Cardiac fibroblast (primary cell): ENCODE results near the gene ROBO4.

Source experiments
- DNase-seq, 2 donors: peaks; one replicate each; pipeline versions ENCODE4 v3.0.0 to v3.0.0-alpha.2; 2010; ENCODE audit warnings: low read depth in 2 of 2
- H3K4me3 ChIP-seq, 2 donors: replicated peaks in 1 of 2; 1 replicate in 1 of 2; 2 replicates in 1 of 2; pipeline ENCODE4 v1.5.1; 2011; ENCODE audit warnings: low read depth in 2 of 2, low read length in 2 of 2, mild to moderate bottlenecking in 2 of 2, moderate library complexity in 1 of 2
- TF ChIP-seq, protein P1 (sequence below): IDR thresholded peaks from one replicate; pipeline ENCODE4 v1.5.1; 2011; ENCODE audit warnings: low read depth, mild to moderate bottlenecking, low read length, inconsistent platforms

ROBO4 gene

DNA sequence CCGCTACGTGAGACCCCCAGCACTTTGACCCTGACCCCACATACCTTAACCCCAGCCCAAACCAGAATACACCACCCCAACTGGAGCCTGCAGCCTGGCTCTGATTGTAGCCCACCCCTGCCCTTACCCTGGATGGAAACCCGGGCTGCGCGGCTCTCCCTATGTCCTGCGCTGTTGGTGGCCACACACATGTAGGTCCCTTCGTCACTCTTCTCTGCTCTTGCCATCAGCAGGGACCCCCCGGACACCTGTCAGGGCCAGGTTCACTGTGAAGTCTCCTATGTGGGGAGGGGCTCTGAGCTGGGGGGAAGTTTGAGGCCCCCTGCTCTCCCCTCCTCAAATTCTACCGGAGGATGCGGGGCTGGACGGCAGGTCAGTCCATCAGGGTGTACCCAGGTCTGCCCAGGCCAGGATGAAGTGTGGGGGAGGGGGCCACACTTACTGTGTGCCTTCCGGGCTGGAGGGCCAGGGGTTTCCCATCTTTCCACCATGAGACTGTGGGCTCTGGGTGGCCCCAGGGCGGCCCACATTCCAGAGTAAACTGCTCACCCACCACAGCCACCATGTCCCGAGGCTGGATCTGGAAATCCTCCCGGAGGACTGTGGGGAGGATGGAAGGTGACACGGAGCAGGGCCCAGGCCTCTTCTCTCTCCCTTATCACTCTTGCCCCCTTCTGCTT, 1.5 kb downstream of the ROBO4 start:
- H3K4me3 ChIP-seq: no peak overlapping the region
- DNase-seq: no peak
- TF ChIP-seq, protein P1, sequence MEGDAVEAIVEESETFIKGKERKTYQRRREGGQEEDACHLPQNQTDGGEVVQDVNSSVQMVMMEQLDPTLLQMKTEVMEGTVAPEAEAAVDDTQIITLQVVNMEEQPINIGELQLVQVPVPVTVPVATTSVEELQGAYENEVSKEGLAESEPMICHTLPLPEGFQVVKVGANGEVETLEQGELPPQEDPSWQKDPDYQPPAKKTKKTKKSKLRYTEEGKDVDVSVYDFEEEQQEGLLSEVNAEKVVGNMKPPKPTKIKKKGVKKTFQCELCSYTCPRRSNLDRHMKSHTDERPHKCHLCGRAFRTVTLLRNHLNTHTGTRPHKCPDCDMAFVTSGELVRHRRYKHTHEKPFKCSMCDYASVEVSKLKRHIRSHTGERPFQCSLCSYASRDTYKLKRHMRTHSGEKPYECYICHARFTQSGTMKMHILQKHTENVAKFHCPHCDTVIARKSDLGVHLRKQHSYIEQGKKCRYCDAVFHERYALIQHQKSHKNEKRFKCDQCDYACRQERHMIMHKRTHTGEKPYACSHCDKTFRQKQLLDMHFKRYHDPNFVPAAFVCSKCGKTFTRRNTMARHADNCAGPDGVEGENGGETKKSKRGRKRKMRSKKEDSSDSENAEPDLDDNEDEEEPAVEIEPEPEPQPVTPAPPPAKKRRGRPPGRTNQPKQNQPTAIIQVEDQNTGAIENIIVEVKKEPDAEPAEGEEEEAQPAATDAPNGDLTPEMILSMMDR: no peak

DNA sequence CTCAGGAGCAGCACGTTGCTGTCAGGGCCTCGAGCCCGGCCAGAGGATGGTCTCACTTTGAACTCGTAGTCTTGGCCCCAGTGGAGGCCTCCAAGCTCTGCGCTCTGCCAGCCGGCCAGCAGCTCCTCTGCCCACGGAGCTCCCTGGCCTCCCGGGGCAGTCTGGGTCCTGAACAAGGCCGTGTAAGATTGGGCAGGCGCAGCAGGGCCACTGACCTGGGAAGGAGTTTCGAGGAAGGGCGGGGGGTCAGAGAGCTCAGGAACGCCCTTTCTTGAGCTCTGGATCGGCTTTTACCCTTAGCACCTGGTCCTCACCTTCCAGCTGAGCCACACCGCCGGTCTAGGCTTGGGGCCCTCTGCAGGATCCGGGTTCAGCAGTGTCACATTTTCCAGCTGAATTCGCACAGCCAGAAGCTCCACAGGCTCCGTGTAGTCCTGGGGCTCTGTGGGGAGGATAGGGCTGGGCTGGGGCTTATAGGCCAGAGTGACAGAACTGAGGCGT, 2.1 kb downstream of the ROBO4 start:
- no peak for DNase-seq
- TF ChIP-seq, protein P1: no peak
- no peak overlapping the region for H3K4me3 ChIP-seq

DNA sequence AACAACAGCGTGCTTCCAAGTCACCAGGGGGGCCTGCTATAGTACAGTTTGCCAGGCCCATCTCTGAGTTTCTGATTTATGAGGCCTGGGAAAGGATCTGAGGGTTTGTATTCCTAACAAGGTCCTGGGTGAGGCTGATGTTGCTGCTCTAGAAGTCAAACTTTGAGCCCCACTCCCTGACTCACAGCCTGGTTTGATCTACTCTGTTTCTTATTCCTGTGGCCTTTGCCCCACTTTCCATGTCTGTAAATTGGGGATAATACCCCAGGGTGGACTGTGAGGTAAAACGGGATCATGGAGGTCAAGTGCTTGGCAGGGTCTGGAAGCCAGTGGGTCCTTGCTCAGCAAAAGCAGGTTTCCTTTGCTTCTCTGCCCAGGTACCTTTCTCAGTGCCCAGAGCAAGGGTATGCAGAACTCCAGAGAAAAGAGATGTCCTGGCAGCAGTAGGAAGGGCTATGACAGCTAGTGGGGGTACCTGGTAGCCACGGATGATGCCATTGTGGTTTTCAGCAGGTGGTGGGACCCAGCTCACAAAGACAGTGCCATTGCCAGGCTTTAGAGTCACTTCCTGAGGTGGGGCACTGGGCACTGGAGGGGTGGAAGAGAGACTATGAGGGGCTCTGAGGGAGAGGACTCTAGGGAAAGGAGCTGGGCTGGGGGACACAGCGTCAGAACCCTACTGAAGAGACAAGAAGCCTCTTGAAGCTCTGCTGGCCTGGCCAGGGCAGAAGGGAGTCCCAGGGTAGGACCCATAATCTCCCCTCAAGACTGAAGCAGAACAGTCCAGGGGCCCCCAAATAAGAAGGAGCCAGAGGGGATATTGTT, 2.8 kb downstream of the ROBO4 start:
- no peak overlapping the region for H3K4me3 ChIP-seq
- TF ChIP-seq, protein P1: no peak
- no peak for DNase-seq

DNA sequence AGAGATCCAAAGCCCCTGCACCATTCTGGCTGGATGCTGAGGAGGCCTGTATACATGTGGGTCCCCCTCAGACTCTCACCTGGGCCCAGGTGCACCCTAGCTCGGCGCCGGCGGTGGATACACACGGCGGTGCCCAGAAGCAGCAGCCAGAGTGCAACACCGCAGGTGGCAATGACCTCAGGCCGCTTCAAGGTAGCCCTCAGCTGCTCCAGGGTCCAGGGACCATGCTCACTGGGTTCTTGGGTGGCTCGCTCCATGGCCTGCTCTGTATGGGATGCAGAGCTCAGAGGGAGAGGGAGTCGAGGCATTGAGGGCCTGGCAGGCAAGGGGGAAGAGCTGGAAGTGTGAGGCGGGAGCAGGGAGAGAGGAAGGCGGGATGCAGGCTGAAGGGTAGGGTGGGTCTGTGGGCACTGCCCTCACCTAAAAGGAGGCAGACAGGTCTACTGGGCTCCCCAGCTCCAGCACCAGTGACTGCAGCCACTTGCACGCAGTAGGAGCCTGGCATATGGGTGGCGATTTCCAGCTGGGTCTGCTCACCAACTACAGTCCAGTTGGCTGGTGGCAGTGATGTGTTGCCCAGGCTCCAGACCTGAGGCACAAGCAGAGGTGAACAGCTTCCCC, 3.8 kb downstream of the ROBO4 start:
- TF ChIP-seq, protein P1: no peak
- no peak for DNase-seq
- no peak overlapping the region for H3K4me3 ChIP-seq

DNA sequence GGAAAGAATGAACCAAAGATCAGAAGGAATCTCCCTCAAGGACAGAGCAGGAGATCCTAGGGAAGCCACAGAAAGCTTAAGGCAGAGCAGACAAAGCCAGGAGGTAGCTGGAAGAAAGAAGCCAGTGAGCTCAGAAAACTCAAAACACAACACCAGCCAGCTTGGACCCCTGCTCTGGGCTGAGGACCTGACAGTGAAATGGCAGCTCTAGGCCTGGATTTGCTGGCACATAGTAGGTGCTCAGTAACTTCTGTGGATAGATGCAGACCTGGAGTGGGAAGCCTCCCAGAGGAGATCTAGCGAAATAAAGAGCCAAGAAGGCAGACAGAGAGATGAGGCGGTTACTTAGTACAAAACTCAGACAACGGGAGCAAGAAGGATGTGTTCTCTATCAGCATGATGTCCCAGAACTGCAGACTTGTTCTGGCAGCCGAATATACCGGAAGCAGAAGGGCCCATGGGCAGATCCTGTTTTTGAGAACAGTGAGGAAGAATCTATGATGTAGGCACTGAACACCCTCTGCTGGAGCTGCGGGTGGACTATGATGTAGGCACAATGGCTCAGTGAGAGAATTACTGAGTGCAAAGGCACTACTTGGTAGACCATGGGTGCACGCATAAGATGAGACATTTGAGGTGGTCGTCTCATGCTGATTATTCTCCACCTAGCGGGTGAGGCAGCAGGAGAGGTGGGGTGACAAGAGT, 4.8 kb downstream of the ROBO4 start:
- peak in 1 of 2 donors; percentile 29 for DNase-seq
- TF ChIP-seq, protein P1: no peak

DNA sequence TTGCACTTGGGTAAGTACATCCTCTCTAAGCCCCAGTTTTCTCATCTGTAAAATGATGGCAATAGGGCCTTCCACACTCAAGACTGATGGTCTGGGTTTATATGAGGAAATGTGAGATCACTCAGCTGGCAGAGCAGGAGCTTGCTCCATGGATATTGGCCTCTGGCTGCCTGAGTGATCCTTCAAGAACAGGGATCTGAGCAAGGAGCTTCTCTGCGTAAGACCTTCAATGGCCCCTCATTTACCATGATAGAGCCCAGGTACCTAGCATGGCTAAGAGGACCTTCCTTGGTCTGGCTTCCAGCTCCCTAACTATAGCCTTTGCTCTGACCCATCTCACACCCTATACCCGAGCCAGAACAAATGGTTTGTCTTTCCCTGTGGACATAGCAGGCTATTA, 5.5 kb downstream of the ROBO4 start:
- no peak for DNase-seq
- TF ChIP-seq, protein P1: no peak
- H3K4me3 ChIP-seq: no peak overlapping the region

More for the DNA sequence above, 4.8 kb downstream of the ROBO4 start:
- no peak overlapping the region for H3K4me3 ChIP-seq
